Thoracic aorta (tissue), 2 donors: ENCODE data around the gene ZDHHC22. TPM values are rescaled to one million over a fixed set of nuclear protein-coding genes. Genes with fewer than 3 reads are reported as not detected.
A peak's percentile ranks its signal among the peaks of the same experiment; 100 is the strongest.

Experiments
- ATAC-seq: fragments of 150-250 bp; one replicate; pipeline ENCODE4 v1.8.0; 2017; ENCODE audit warnings: low read depth; ENCODE audit not compliant: insufficient number of reproducible peaks, low FRiP score
- DNase-seq: peaks from one replicate; pipeline ENCODE4 v3.0.0-alpha.2; 2020; ENCODE audit warnings: low spot score
- H3K27ac ChIP-seq, 2 donors: fragments of 200-600 bp; sonication (generic); 1 replicate in 1 of 2; 2 replicates in 1 of 2; pipeline ENCODE4 v1.5.1; 2016; ENCODE audit warnings: mild to moderate bottlenecking in 2 of 2, moderate library complexity in 2 of 2
- H3K27me3 ChIP-seq: fragments of 200-600 bp; sonication (generic); replicated peaks from 2 replicates; pipeline ENCODE4 v1.6.0; 2016; ENCODE audit warnings: mild to moderate bottlenecking; ENCODE audit not compliant: insufficient read depth
- H3K36me3 ChIP-seq: fragments of 200-600 bp; sonication (generic); one replicate; pipeline ENCODE4 v1.5.1; 2016
- H3K4me1 ChIP-seq, 2 donors: fragments of 200-600 bp; sonication (generic); 1 replicate in 1 of 2; 2 replicates in 1 of 2; pipeline versions ENCODE4 v1.5.1 to v1.6.0; 2016; ENCODE audit warnings: low read depth in 2 of 2, mild to moderate bottlenecking in 1 of 2; ENCODE audit not compliant: control insufficient read depth in 1 of 2
- H3K4me3 ChIP-seq: fragments of 200-600 bp; sonication (generic); 2 replicates; pipeline ENCODE4 v1.5.1; 2016; ENCODE audit warnings: mild to moderate bottlenecking
- H3K9me3 ChIP-seq: fragments of 200-600 bp; sonication (generic); 2 replicates; pipeline ENCODE4 v1.5.1; 2016
- total RNA-seq, 2 donors: library from RNA; depleted of rRNA; stranded (reverse); fragments of >200 nt; gene quantifications; one replicate each; pipeline versions ENCODE4 v1.1.0 to v1.2.3, GENCODE V29; 2016
- TF ChIP-seq, protein P1 (sequence below): fragments of 200-600 bp; sonication (generic); IDR thresholded peaks from one replicate; pipeline ENCODE4 v1.5.1; 2019; ENCODE audit warnings: antibody characterized with exemption

The ZDHHC22 gene
- total RNA-seq, 2 donors from 2014 or later: not detected

DNA sequence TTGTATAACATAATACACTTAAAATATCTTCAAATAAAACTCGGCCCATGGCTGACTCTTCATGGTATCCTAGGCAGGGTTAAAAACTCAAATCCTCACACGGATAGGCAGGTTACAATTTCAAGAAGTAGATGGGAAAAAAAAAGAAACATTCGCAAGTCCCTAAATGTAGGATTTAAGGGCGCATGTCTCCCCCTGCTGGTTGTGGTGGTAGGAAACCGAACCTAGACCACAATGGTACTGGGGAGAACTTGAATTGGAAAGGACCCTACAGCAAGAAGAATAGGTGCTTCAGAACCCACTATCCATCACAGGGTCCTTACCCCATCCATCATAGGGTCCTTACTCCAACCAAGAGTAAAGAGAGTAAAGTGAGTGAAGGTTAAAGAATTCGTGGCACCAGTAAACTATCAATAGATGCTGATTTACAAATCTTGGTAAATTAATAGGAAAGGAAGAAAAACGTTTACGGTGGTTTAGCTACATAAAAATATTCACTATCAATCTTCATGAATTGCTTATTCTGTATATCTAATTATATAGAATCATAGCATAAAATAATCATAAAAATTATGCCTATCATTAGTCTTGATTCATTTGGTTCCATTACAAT is 46.8 kb downstream of the ZDHHC22 start:
- ATAC-seq: no peak
- Histone ChIP-seq H3K4me1 (peaks cover 9 to 19% of the 10 kb centered on the region in 2 donors), H3K36me3 (no peaks in the 10 kb centered on the region), H3K4me3 (no peak overlapping the region), H3K27ac (no peak overlapping the region), H3K27me3 (no peaks in the 10 kb centered on the region), H3K9me3 (peaks cover 13% of the 10 kb centered on the region)
- TF ChIP-seq, protein P1, sequence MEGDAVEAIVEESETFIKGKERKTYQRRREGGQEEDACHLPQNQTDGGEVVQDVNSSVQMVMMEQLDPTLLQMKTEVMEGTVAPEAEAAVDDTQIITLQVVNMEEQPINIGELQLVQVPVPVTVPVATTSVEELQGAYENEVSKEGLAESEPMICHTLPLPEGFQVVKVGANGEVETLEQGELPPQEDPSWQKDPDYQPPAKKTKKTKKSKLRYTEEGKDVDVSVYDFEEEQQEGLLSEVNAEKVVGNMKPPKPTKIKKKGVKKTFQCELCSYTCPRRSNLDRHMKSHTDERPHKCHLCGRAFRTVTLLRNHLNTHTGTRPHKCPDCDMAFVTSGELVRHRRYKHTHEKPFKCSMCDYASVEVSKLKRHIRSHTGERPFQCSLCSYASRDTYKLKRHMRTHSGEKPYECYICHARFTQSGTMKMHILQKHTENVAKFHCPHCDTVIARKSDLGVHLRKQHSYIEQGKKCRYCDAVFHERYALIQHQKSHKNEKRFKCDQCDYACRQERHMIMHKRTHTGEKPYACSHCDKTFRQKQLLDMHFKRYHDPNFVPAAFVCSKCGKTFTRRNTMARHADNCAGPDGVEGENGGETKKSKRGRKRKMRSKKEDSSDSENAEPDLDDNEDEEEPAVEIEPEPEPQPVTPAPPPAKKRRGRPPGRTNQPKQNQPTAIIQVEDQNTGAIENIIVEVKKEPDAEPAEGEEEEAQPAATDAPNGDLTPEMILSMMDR: peak; percentile 71
- DNase-seq: no peak

DNA sequence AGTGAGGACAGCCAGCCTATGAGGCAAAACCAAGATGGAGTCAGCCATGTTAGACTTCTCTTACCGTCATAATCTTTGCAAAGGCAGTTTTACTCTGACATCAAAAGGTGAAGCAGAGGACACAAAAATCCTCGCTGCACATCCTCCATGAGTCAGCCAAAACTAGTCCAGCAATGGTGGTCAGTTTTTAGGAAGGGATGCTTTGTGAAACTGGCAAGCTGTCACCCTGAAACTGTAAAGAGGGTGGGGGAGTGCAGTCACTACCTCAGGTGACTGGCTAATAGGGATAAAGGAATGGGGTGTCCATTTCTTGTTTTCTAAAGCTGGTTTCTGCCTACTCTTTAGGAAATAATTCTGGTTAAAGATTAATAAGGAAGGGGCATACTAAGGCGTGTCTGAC is 48.9 kb downstream of the ZDHHC22 start:
- Histone ChIP-seq H3K4me1 (peaks cover 5 to 10% of the 10 kb centered on the region in 2 donors), H3K27me3 (no peaks in the 10 kb centered on the region), H3K36me3 (no peaks in the 10 kb centered on the region), H3K4me3 (no peak overlapping the region), H3K9me3 (peaks cover 13% of the 10 kb centered on the region), H3K27ac (no peak overlapping the region)
- DNase-seq (no peak), ATAC-seq (no peak)
- TF ChIP-seq, protein P1: no peak

DNA sequence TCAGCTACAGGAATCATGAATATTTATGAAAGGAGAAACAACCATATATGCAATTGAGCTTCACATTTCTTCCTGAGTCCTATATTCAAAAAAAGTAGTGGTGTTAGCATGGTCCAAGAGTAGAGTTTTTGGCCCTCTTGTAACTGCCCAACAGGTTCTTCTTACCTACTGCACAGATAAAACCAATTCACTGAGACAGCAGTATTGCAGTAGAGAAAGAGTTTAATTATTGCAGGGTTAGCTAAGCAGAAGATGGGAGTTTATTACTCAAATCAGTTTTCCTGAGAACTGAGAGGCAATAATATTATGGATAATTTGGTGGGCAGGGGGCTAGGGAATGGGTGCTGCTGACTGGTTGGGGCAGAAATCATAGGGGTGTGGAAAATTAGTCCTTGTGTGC is 50.1 kb downstream of the ZDHHC22 start:
- H3K27ac ChIP-seq: no peak overlapping the region
- no peaks in the 10 kb centered on the region for H3K36me3 ChIP-seq
- no peaks in the 10 kb centered on the region for H3K27me3 ChIP-seq
- ATAC-seq (no peak), DNase-seq (no peak)
- peaks cover 0 to 2% of the 10 kb centered on the region in 2 donors for H3K4me1 ChIP-seq
- TF ChIP-seq, protein P1: no peak
- no peak overlapping the region for H3K4me3 ChIP-seq
- peaks cover 13% of the 10 kb centered on the region for H3K9me3 ChIP-seq

DNA sequence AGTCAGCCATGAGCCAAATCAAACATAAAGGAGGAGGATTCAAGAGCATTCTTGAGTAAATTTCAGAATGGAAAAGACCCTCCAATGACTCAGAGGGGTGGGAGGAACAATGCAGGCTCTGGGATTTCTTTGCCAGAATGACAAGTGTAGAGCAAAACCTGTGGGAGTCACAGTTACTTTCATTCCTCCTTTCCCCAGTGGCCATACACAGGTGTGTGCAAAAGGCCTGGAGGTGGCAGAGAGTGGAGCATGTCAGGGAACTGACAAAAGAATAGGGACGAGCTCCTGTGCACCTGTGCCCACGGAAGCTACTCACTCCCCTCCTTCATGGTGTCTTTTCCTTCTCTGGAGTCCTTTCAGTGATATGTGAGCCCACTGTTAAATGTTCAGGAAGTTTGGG is 52.9 kb downstream of the ZDHHC22 start:
- H3K27me3 ChIP-seq: no peaks in the 10 kb centered on the region
- DNase-seq (no peak), ATAC-seq (no peak)
- no peaks in the 10 kb centered on the region for H3K36me3 ChIP-seq
- H3K9me3 ChIP-seq: peaks cover 13% of the 10 kb centered on the region
- H3K27ac ChIP-seq: no peak overlapping the region
- no peaks in the 10 kb centered on the region for H3K4me1 ChIP-seq
- no peak overlapping the region for H3K4me3 ChIP-seq
- TF ChIP-seq, protein P1: no peak

DNA sequence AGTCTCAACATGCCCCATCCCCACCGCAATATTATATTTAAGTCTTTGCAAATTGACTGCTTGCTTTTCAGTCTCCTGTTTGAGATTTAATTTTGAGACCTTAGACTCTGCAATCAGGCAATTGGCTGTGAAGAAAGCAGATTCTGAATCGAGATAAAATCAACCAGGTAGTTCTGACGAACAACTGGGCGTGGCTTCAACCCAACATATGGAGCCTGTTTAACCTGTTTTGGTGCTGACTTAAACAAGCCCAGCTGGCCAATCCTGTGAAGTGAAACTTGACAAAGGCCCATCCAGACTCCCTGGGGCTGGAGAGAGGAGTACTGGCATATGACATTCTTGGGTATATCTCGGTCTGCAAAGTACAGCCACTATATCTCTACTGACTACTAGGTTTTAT is 53.4 kb downstream of the ZDHHC22 start:
- Histone ChIP-seq H3K36me3 (no peaks in the 10 kb centered on the region), H3K27ac (no peak overlapping the region), H3K4me1 (no peaks in the 10 kb centered on the region), H3K27me3 (no peaks in the 10 kb centered on the region), H3K4me3 (no peak overlapping the region), H3K9me3 (peaks cover 13% of the 10 kb centered on the region)
- no peak for DNase-seq
- TF ChIP-seq, protein P1: no peak
- ATAC-seq: no peak
